ENCODE measurements around the gene ERBB2. TPM values are rescaled to one million over a fixed set of nuclear protein-coding genes. Genes with fewer than 3 reads are reported as not detected.

Gene ERBB2
- total and polyA plus RNA-seq, 2 of the 4 experiments (the other 2 are of a cell fraction): 28.7 to 33.3 TPM

DNA sequence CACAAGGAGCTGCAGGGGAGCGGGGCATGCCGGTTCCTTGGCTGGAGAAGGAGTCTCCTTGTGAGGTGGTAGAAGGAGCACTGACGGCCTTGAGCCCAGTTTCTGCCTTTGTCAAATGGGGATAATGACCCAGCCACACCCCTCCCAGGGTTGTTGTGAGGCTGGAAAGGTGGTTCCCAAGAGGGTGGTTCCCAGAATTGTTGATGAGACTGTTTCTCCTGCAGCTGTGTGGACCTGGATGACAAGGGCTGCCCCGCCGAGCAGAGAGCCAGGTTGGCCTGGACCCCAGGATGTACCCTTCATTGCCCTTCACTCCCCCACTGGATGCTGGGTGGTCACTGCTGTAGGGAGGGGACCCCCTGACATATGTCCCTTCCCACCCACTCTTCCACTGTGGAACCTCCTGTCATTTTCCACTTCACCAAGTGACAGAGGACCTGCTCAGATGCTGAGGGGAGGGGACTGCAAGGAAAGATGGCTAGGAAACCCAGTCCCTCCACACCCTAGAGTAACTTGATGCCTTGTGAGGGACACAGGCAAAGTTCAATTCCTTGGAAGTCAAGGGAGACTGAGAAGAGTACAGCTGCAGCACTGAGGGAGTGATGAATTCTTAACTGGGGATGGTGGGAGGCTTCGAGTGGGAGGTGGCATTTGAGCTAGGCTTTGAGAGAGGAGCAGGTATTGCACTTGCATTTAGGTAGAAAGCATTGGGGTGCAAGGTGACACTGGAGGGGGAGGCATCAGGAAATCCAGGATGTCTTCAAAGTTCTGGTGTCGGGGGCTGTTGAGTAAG, 19.9 kb downstream of the ERBB2 start:
- Histone ChIP-seq H3K14ac (replicated peaks; ENCODE audit: low read depth, low read length) (no peak overlapping the region), H3K9me3 (ENCODE audit: control insufficient read depth, insufficient read depth, low read length) (no peaks in the 10 kb centered on the region), H3K27me3 (ENCODE audit: control insufficient read depth, insufficient read depth, low read length) (no peaks in the 10 kb centered on the region), H2BK120ac (ENCODE audit: low read depth, low read length) (no peak overlapping the region), H3K56ac (ENCODE audit: extremely low read depth, insufficient read depth, low read length) (no peak overlapping the region), H3K4me2 (ENCODE audit: low read depth, low read length) (no peak overlapping the region), H4K91ac (ENCODE audit: insufficient read depth, low read depth, low read length) (no peak overlapping the region), H2AFZ (replicated peaks; ENCODE audit: low read length, poor library complexity) (no peak overlapping the region), H2AK9ac (replicated peaks; ENCODE audit: low read depth, low read length, poor library complexity) (no peak overlapping the region), H2BK15ac (ENCODE audit: low read depth, low read length) (no peak overlapping the region), H2BK5ac (ENCODE audit: low read depth, low read length, poor library complexity, severe bottlenecking) (no peak overlapping the region), H4K8ac (ENCODE audit: low read depth in 2 of 2, low read length in 2 of 2) (no peak overlapping the region), H3K79me1 (ENCODE audit: low read depth in 1 of 2, low read length in 2 of 2) (no peaks in the 10 kb centered on the region), H3K18ac (ENCODE audit: low read depth, low read length) (no peak overlapping the region), H3K4me1 (ENCODE audit: control insufficient read depth, insufficient read depth, low read length) (no peaks in the 10 kb centered on the region), H3K27ac (ENCODE audit: insufficient read depth, low read length) (no peak overlapping the region), H3K23ac (ENCODE audit: low read depth, low read length) (no peak overlapping the region), H4K5ac (ENCODE audit: low read depth, low read length) (no peak overlapping the region), H2AK5ac (ENCODE audit: low read depth, low read length) (no peak overlapping the region), H3K4me3 (ENCODE audit: insufficient read depth, low read depth, low read length) (no peak overlapping the region), H2BK20ac (ENCODE audit: low read depth, low read length) (no peak overlapping the region), H3K9me1 (ENCODE audit: insufficient read depth, low read length) (no peaks in the 10 kb centered on the region), H4K20me1 (ENCODE audit: insufficient read depth, low read length) (no peaks in the 10 kb centered on the region), H3K9ac (ENCODE audit: low read depth, low read length) (no peak overlapping the region), H3K4ac (ENCODE audit: low read depth, low read length) (no peak overlapping the region), H3K36me3 (ENCODE audit: control insufficient read depth, insufficient read depth, low read length) (peaks cover 56% of the 10 kb centered on the region)
- 100% methylated on average over 1 of the region's 7 CpGs; no CpG with 5 or more reads in 1 of the 2 experiments for WGBS, 2 experiments (ENCODE audit: extremely low coverage in 2 of 2, insufficient read length in 1 of 2)
- dilution Hi-C loops (cut with HindIII; ENCODE audit: low sequenced_read_pairs, unreplicated experiment) (no loop called here), intact Hi-C loops (cut with micrococcal nuclease) (no loop called here), in situ Hi-C loops (cut with MboI; ENCODE audit: low sequenced_read_pairs) (no loop called here)
- no peak for DNase-seq
- CTCF ChIA-PET: no interaction called here
- POLR2A ChIA-PET (ENCODE audit: unreplicated experiment): no interaction called here
- no peak for TF ChIP-seq RAD21 (IDR thresholded peaks at IDR 0.05; ENCODE audit: low read length)
- no peak for TF ChIP-seq CEBPB (IDR thresholded peaks at IDR 0.05; ENCODE audit: low read depth, low read length)
- TF ChIP-seq CHD1 (IDR thresholded peaks at IDR 0.05; ENCODE audit: low read depth, low read length): no peak
- TF ChIP-seq SMC3 (IDR thresholded peaks at IDR 0.05; ENCODE audit: low read depth, low read length): no peak
- TF ChIP-seq, protein P1, sequence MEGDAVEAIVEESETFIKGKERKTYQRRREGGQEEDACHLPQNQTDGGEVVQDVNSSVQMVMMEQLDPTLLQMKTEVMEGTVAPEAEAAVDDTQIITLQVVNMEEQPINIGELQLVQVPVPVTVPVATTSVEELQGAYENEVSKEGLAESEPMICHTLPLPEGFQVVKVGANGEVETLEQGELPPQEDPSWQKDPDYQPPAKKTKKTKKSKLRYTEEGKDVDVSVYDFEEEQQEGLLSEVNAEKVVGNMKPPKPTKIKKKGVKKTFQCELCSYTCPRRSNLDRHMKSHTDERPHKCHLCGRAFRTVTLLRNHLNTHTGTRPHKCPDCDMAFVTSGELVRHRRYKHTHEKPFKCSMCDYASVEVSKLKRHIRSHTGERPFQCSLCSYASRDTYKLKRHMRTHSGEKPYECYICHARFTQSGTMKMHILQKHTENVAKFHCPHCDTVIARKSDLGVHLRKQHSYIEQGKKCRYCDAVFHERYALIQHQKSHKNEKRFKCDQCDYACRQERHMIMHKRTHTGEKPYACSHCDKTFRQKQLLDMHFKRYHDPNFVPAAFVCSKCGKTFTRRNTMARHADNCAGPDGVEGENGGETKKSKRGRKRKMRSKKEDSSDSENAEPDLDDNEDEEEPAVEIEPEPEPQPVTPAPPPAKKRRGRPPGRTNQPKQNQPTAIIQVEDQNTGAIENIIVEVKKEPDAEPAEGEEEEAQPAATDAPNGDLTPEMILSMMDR (conservative IDR thresholded peaks at IDR 0.05; ENCODE audit: low read depth, low read length): no peak
- no peak for TF ChIP-seq MAZ (IDR thresholded peaks at IDR 0.05; ENCODE audit: borderline replicate concordance, low read depth, low read length)
- no peak for TF ChIP-seq FOS (IDR thresholded peaks at IDR 0.05; ENCODE audit: low read depth, low read length)
- no peak for TF ChIP-seq USF2 (IDR thresholded peaks at IDR 0.05; ENCODE audit: low read depth, low read length)
- TF ChIP-seq MAFK (IDR thresholded peaks at IDR 0.05; ENCODE audit: low read depth, low read length): no peak
- no peak for TF ChIP-seq NFE2L2 (IDR thresholded peaks at IDR 0.05; ENCODE audit: low read depth, low read length)
- no peak for TF ChIP-seq MXI1 (IDR thresholded peaks at IDR 0.05; ENCODE audit: borderline replicate concordance, low read depth, low read length)
- no peak for TF ChIP-seq RCOR1 (IDR thresholded peaks at IDR 0.05; ENCODE audit: insufficient replicate concordance, low read length)
- TF ChIP-seq, protein P2, sequence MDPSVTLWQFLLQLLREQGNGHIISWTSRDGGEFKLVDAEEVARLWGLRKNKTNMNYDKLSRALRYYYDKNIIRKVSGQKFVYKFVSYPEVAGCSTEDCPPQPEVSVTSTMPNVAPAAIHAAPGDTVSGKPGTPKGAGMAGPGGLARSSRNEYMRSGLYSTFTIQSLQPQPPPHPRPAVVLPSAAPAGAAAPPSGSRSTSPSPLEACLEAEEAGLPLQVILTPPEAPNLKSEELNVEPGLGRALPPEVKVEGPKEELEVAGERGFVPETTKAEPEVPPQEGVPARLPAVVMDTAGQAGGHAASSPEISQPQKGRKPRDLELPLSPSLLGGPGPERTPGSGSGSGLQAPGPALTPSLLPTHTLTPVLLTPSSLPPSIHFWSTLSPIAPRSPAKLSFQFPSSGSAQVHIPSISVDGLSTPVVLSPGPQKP (IDR thresholded peaks at IDR 0.05; ENCODE audit: borderline replicate concordance, low read depth, low read length): no peak
- TF ChIP-seq BHLHE40 (IDR thresholded peaks at IDR 0.05; ENCODE audit: low read depth, low read length): no peak
- TF ChIP-seq RFX5 (IDR thresholded peaks at IDR 0.05; ENCODE audit: low read depth, low read length): no peak
- no peak for TF ChIP-seq POLR2A (IDR thresholded peaks at IDR 0.05; ENCODE audit: low read depth, low read length)
- no TSS peak for BruUV-seq (replicated peaks)
- ATAC-seq (ENCODE audit: low read depth): no peak

Measured in IMR-90 (cell line).